PC-9 (cell line): ENCODE results near the gene MICAL2.

Source experiments
- CTCF ChIP-seq: fragments of 200-600 bp; sonication (generic); conservative IDR thresholded peaks from 2 replicates; pipeline ENCODE4 v1.6.1; 2017; ENCODE audit warnings: mixed run types, antibody characterized with exemption, mild to moderate bottlenecking, moderate library complexity
- EZH2 ChIP-seq: fragments of 200-600 bp; sonication (generic); IDR thresholded peaks from 2 replicates; pipeline ENCODE4 v1.8.0; 2017; ENCODE audit warnings: antibody characterized with exemption, low read depth

DNA sequence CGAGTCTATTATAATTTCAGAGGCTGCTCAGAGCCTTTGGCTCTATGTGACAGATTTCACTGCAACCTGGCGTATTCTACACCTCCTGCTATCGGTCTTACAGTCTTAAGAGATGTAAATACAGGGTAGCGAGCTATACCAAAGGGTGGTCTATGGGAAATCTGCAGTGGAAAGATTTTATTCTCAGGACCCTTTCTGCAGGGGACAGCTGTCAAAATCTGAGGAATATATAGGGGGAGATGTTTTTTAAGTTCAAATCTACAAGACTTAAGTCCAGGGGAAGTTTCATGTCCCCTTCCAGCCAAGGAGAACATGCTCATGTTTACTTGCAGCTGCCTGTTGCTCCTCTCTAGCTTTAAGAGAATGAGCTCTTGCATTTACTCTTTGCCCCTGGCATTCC is 62.7 kb downstream of the MICAL2 start:
- TF ChIP-seq CTCF: no peak
- TF ChIP-seq EZH2: no peak
